Mesenchymal stem cell (in vitro differentiated cells and primary cell): Measurements from ENCODE around the gene KRT71.
A peak's percentile ranks its signal among the peaks of the same experiment; 100 is the strongest.

Source experiments
- DNase-seq: peaks from one replicate; pipeline ENCODE4 v3.0.0-alpha.2; 2013
- H2AFZ ChIP-seq: one replicate; pipeline ENCODE4 v1.6.1; 2013; ENCODE audit warnings: low read depth, mild to moderate bottlenecking, control low read depth, inconsistent platforms, low read length, moderate library complexity
- H2AK5ac ChIP-seq: 2 replicates; pipeline ENCODE4 v1.6.1; 2013; ENCODE audit warnings: low read length, moderate library complexity, mild to moderate bottlenecking, inconsistent platforms; ENCODE audit not compliant: severe bottlenecking
- H2BK120ac ChIP-seq: one replicate; pipeline ENCODE4 v1.6.1; 2013; ENCODE audit warnings: low read depth, mild to moderate bottlenecking, inconsistent platforms, low read length, moderate library complexity
- H2BK12ac ChIP-seq, 2 experiments: one replicate each; pipeline ENCODE4 v1.6.1; 2013; ENCODE audit warnings: inconsistent platforms in 2 of 2, low read length in 2 of 2, mild to moderate bottlenecking in 2 of 2, moderate library complexity in 2 of 2, control low read depth in 1 of 2
- H2BK15ac ChIP-seq: one replicate; pipeline ENCODE4 v1.6.1; 2013; ENCODE audit warnings: mild to moderate bottlenecking, low read depth, inconsistent platforms; ENCODE audit not compliant: poor library complexity, severe bottlenecking
- H2BK5ac ChIP-seq: 2 replicates; pipeline ENCODE4 v1.6.1; 2013; ENCODE audit warnings: low read depth, mild to moderate bottlenecking, low read length, control low read depth, inconsistent platforms; ENCODE audit not compliant: poor library complexity, severe bottlenecking
- H3K14ac ChIP-seq, 2 experiments: one replicate each; pipeline ENCODE4 v1.6.1; 2013; ENCODE audit warnings: inconsistent platforms in 2 of 2, low read length in 2 of 2, control low read depth in 1 of 2, mild to moderate bottlenecking in 1 of 2, moderate library complexity in 1 of 2
- H3K18ac ChIP-seq, 2 experiments: one replicate each; pipeline ENCODE4 v1.6.1; 2013; ENCODE audit warnings: inconsistent platforms in 2 of 2, low read length in 2 of 2, control low read depth in 1 of 2, low read depth in 1 of 2, mild to moderate bottlenecking in 1 of 2
- H3K23ac ChIP-seq, 2 experiments: one replicate each; pipeline ENCODE4 v1.6.1; 2013; ENCODE audit warnings: inconsistent platforms in 2 of 2, low read length in 2 of 2, mild to moderate bottlenecking in 2 of 2, moderate library complexity in 2 of 2, control low read depth in 1 of 2
- H3K27ac ChIP-seq: 2 replicates; pipeline ENCODE4 v1.5.1; 2013; ENCODE audit warnings: mild to moderate bottlenecking, moderate library complexity, low read length, control low read depth, inconsistent platforms; ENCODE audit not compliant: poor library complexity, severe bottlenecking
- H3K27me3 ChIP-seq, 2 experiments: 2 replicates each; pipeline versions ENCODE4 v1.6.1 to v1.7.0; 2013; ENCODE audit warnings: low read length in 2 of 2, mild to moderate bottlenecking in 2 of 2, moderate library complexity in 2 of 2, control low read depth in 1 of 2, inconsistent platforms in 1 of 2; ENCODE audit not compliant: control insufficient read depth in 1 of 2, insufficient read depth in 1 of 2
- H3K36me3 ChIP-seq, 2 experiments: 2 replicates each; pipeline versions ENCODE4 v1.6.1 to v1.7.0; 2013; ENCODE audit warnings: low read length in 2 of 2, control low read depth in 1 of 2, inconsistent platforms in 1 of 2, low read depth in 1 of 2, mild to moderate bottlenecking in 1 of 2; ENCODE audit not compliant: insufficient read depth in 2 of 2, control insufficient read depth in 1 of 2
- H3K4ac ChIP-seq, 2 experiments: one replicate each; pipeline ENCODE4 v1.6.1; 2013; ENCODE audit warnings: inconsistent platforms in 2 of 2, low read length in 2 of 2, mild to moderate bottlenecking in 2 of 2, moderate library complexity in 2 of 2, control low read depth in 1 of 2, low read depth in 1 of 2
- H3K4me1 ChIP-seq: 2 replicates; pipeline ENCODE4 v1.6.1; 2013; ENCODE audit warnings: low read depth, low read length, control low read depth; ENCODE audit not compliant: control insufficient read depth, insufficient read depth
- H3K4me2 ChIP-seq: 2 replicates; pipeline ENCODE4 v1.6.1; 2013; ENCODE audit warnings: low read length, mild to moderate bottlenecking, inconsistent platforms; ENCODE audit not compliant: poor library complexity, severe bottlenecking
- H3K4me3 ChIP-seq, 2 experiments: 2 replicates each; pipeline versions ENCODE4 v1.5.1 to v1.7.0; 2013; ENCODE audit warnings: low read length in 2 of 2, mild to moderate bottlenecking in 2 of 2, control low read depth in 1 of 2, low read depth in 1 of 2; ENCODE audit not compliant: insufficient read depth in 1 of 2
- H3K79me1 ChIP-seq: replicated peaks from 2 replicates; pipeline ENCODE4 v1.6.1; 2013; ENCODE audit warnings: mild to moderate bottlenecking, control low read depth, low read length, inconsistent platforms; ENCODE audit not compliant: poor library complexity, severe bottlenecking
- H3K9ac ChIP-seq: 2 replicates; pipeline ENCODE4 v1.7.0; 2013; ENCODE audit warnings: mild to moderate bottlenecking, low read length, moderate library complexity
- H3K9me3 ChIP-seq: 2 replicates; pipeline ENCODE4 v1.7.0; 2013; ENCODE audit warnings: mild to moderate bottlenecking, low read length; ENCODE audit not compliant: control insufficient read depth
- H4K8ac ChIP-seq: one replicate; pipeline ENCODE4 v1.6.1; 2013; ENCODE audit warnings: inconsistent platforms, mild to moderate bottlenecking, low read length, moderate library complexity
- H4K91ac ChIP-seq: one replicate; pipeline ENCODE4 v1.6.1; 2013; ENCODE audit warnings: mild to moderate bottlenecking, low read length, inconsistent platforms
- WGBS: methylation state at CpG from one replicate; pipeline ENCODE4 v1.1.7; 2013; ENCODE audit warnings: mixed read lengths; 5-methylcytosine and 5-hydroxymethylcytosine counted together

KRT71 gene

GRCh38 chr12:52539083-52539820 lies 13.7 kb downstream of the KRT71 start:
- peak; percentile 38 for DNase-seq
- no peaks in the 10 kb centered on the region for H3K9me3 ChIP-seq
- no peak overlapping the region for H3K14ac ChIP-seq
- H2AFZ ChIP-seq: no peak overlapping the region
- H3K23ac ChIP-seq: no peak overlapping the region
- H3K4me3 ChIP-seq: no peak overlapping the region
- 65% methylated on average over 5 of the region's 5 CpGs for WGBS
- no peak overlapping the region for H2BK5ac ChIP-seq
- H3K36me3 ChIP-seq: no peaks in the 10 kb centered on the region
- H4K91ac ChIP-seq: no peak overlapping the region
- H2AK5ac ChIP-seq: no peak overlapping the region
- H3K4ac ChIP-seq: no peak overlapping the region
- no peaks in the 10 kb centered on the region for H3K79me1 ChIP-seq
- no peak overlapping the region for H3K27ac ChIP-seq
- no peak overlapping the region for H2BK15ac ChIP-seq
- H4K8ac ChIP-seq: no peak overlapping the region
- H3K4me1 ChIP-seq: no peaks in the 10 kb centered on the region
- no peak overlapping the region for H3K18ac ChIP-seq
- H3K9ac ChIP-seq: no peak overlapping the region
- H3K4me2 ChIP-seq: no peak overlapping the region
- H2BK120ac ChIP-seq: no peak overlapping the region
- peaks cover 0 to 27% of the 10 kb centered on the region in 2 experiments for H3K27me3 ChIP-seq
- no peak overlapping the region for H2BK12ac ChIP-seq

GRCh38 chr12:52537101-52537500 lies 15.8 kb downstream of the KRT71 start:
- no peak for DNase-seq
- no peaks in the 10 kb centered on the region for H3K9me3 ChIP-seq

DNA sequence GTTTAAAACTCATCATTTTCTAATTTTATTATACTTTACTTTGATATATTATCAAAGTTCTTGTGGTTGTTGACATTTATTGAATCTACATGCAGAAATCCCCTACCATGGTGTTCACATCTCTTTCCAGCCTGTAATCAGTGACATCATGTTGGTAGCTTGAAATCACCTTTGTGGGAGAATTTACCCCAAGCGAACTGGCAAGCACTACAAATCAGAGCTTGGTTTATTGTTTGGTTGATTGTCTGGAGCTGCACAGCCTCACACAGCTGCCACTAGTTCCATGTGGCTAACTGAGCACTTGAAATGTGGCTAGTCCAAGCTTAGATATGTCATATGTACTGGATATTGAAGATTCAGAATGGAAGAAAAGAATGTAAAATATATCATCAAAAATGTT lies 17.4 kb downstream of the KRT71 start:
- no peak overlapping the region for H3K23ac ChIP-seq
- H3K9ac ChIP-seq: no peak overlapping the region
- H4K91ac ChIP-seq: no peak overlapping the region
- H3K36me3 ChIP-seq: no peaks in the 10 kb centered on the region
- no peak for DNase-seq
- peaks cover 9 to 47% of the 10 kb centered on the region in 2 experiments for H3K27me3 ChIP-seq
- no peak overlapping the region for H2AFZ ChIP-seq
- 62% methylated on average over 1 of the region's 1 CpG for WGBS
- H2BK12ac ChIP-seq: no peak overlapping the region
- no peaks in the 10 kb centered on the region for H3K4me1 ChIP-seq
- H3K27ac ChIP-seq: no peak overlapping the region
- H3K79me1 ChIP-seq: no peaks in the 10 kb centered on the region
- H3K4me3 ChIP-seq: no peak overlapping the region
- no peak overlapping the region for H3K4ac ChIP-seq
- H2AK5ac ChIP-seq: no peak overlapping the region
- no peak overlapping the region for H2BK120ac ChIP-seq
- H4K8ac ChIP-seq: no peak overlapping the region
- no peak overlapping the region for H2BK5ac ChIP-seq
- H2BK15ac ChIP-seq: no peak overlapping the region
- no peak overlapping the region for H3K14ac ChIP-seq
- H3K18ac ChIP-seq: no peak overlapping the region
- H3K9me3 ChIP-seq: no peaks in the 10 kb centered on the region
- H3K4me2 ChIP-seq: no peak overlapping the region

More at GRCh38 chr12:52537101-52537500, 15.8 kb downstream of the KRT71 start:
- peak overlapping the region; percentile 31 for H4K91ac ChIP-seq
- H3K4me1 ChIP-seq: no peaks in the 10 kb centered on the region
- H2BK5ac ChIP-seq: no peak overlapping the region
- H3K27me3 ChIP-seq: peaks cover 9 to 32% of the 10 kb centered on the region in 2 experiments
- no peak overlapping the region for H3K23ac ChIP-seq
- H4K8ac ChIP-seq: no peak overlapping the region
- no peak overlapping the region for H3K14ac ChIP-seq
- H2AFZ ChIP-seq: no peak overlapping the region
- no peak overlapping the region for H3K27ac ChIP-seq
- no peak overlapping the region for H2BK12ac ChIP-seq
- no peak overlapping the region for H3K4me3 ChIP-seq
- no peak overlapping the region for H3K4me2 ChIP-seq
- H3K79me1 ChIP-seq: no peaks in the 10 kb centered on the region
- no peak overlapping the region for H3K18ac ChIP-seq
- H3K9ac ChIP-seq: no peak overlapping the region
- H3K36me3 ChIP-seq: no peaks in the 10 kb centered on the region
- no peak overlapping the region for H2BK120ac ChIP-seq
- 91% methylated on average over 3 of the region's 3 CpGs for WGBS
- peak overlapping the region in 1 of 2 experiments; percentile 42 for H3K4ac ChIP-seq
- no peak overlapping the region for H2AK5ac ChIP-seq
- no peak overlapping the region for H2BK15ac ChIP-seq

DNA sequence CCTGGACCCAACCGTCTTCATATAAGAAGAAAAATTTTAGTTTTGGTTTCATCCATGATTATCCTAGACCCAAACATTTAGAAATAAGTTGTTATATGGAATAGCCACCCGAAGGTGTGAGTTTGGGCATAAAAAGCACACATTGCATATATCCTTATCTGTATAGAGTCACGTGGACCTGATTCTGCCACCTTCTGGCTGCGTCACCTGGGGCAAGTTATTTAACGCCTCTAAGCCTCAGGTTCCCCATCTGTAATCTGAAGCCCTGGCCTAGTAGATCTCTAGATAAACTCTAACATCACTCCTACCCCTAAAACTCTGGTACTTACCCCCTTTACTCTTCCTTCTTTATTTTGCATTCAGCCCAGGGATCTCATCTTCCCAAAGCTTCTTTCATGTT lies 18.5 kb downstream of the KRT71 start:
- DNase-seq: no peak
- Histone ChIP-seq H3K27me3 (peaks cover 9 to 57% of the 10 kb centered on the region in 2 experiments), H2BK120ac (no peak overlapping the region), H4K91ac (no peak overlapping the region), H3K36me3 (no peaks in the 10 kb centered on the region), H3K4me1 (no peaks in the 10 kb centered on the region), H2BK12ac (no peak overlapping the region), H3K14ac (no peak overlapping the region), H3K23ac (no peak overlapping the region), H4K8ac (no peak overlapping the region), H3K18ac (no peak overlapping the region), H3K4me3 (no peak overlapping the region), H3K27ac (no peak overlapping the region), H2BK15ac (no peak overlapping the region), H3K9me3 (no peaks in the 10 kb centered on the region), H3K9ac (no peak overlapping the region), H3K79me1 (no peaks in the 10 kb centered on the region), H2AK5ac (no peak overlapping the region), H2AFZ (no peak overlapping the region), H2BK5ac (no peak overlapping the region), H3K4me2 (no peak overlapping the region), H3K4ac (no peak overlapping the region)
- 69% methylated on average over 4 of the region's 5 CpGs for WGBS
